HepG2 (cell line): ENCODE results near the gene BAG5. TPM values are rescaled to one million over a fixed set of nuclear protein-coding genes. Genes with fewer than 3 reads are reported as not detected.

Experiments
- AGO1 ChIP-seq: fragments of 200-400 bp; formaldehyde crosslinking; IDR thresholded peaks from 2 replicates; pipeline ENCODE4 v1.6.1; 2017; ENCODE audit warnings: mild to moderate bottlenecking, low read depth, low read length, moderate library complexity; ENCODE audit not compliant: poor library complexity, severe bottlenecking
- AKAP8 ChIP-seq: sonication (generic); formaldehyde crosslinking; IDR thresholded peaks from 2 replicates; pipeline ENCODE4 v1.5.1; 2020; ENCODE audit warnings: mild to moderate bottlenecking, missing genetic modification reagents
- CEBPB ChIP-seq: IDR thresholded peaks from 2 replicates; pipeline ENCODE4 v1.6.1; 2011; ENCODE audit warnings: low read depth, low read length, improper control_type of control experiment, borderline replicate concordance
- FOXA3 ChIP-seq: IDR thresholded peaks from 2 replicates; pipeline ENCODE4 v1.6.1; 2016; ENCODE audit warnings: missing genetic modification reagents, missing compliant biosample characterization
- FOXC1 ChIP-seq: sonication (generic); formaldehyde crosslinking; IDR thresholded peaks from 2 replicates; pipeline ENCODE4 v1.8.0; 2022; ENCODE audit warnings: mild to moderate bottlenecking, missing genetic modification reagents, borderline replicate concordance
- GABPA ChIP-seq, 2 experiments: IDR thresholded peaks; 2 replicates each; pipeline ENCODE4 v1.6.1; 2011 to 2016; ENCODE audit warnings: low read depth in 2 of 2, low read length in 1 of 2, missing biosample characterization in 1 of 2, missing genetic modification characterization in 1 of 2
- IRF9 ChIP-seq: sonication (generic); formaldehyde crosslinking; IDR thresholded peaks from 2 replicates; pipeline ENCODE4 v1.8.0; 2022; ENCODE audit warnings: missing genetic modification reagents, mild to moderate bottlenecking, borderline replicate concordance
- KDM5B ChIP-seq: sonication (generic); formaldehyde crosslinking; IDR thresholded peaks from 2 replicates; pipeline ENCODE4 v1.4.0; 2020; ENCODE audit warnings: missing genetic modification reagents, mild to moderate bottlenecking, borderline replicate concordance
- MED13 ChIP-seq: sonication (generic); formaldehyde crosslinking; IDR thresholded peaks from 2 replicates; pipeline ENCODE4 v1.5.0; 2020; ENCODE audit warnings: missing genetic modification reagents
- NFRKB ChIP-seq: fragments of 450-650 bp; IDR thresholded peaks from 2 replicates; pipeline ENCODE4 v1.6.1; 2017
- SATB2 ChIP-seq: sonication (generic); formaldehyde crosslinking; IDR thresholded peaks from 2 replicates; pipeline ENCODE4 v1.5.0; 2020; ENCODE audit warnings: missing genetic modification reagents
- SKI ChIP-seq: fragments of 450-650 bp; IDR thresholded peaks from one replicate; pipeline ENCODE4 v1.6.1; 2018; ENCODE audit warnings: mild to moderate bottlenecking; ENCODE audit not compliant: partially characterized antibody
- TAF15 ChIP-seq: fragments of 200-400 bp; formaldehyde crosslinking; IDR thresholded peaks from one replicate; pipeline ENCODE4 v1.6.1; 2018; ENCODE audit warnings: mild to moderate bottlenecking, low read depth, low read length; ENCODE audit not compliant: poor library complexity, severe bottlenecking
- TSC22D2 ChIP-seq: sonication (generic); formaldehyde crosslinking; IDR thresholded peaks from 2 replicates; pipeline ENCODE4 v1.5.1; 2020; ENCODE audit warnings: missing genetic modification reagents, mild to moderate bottlenecking, borderline replicate concordance
- ZC3H13 ChIP-seq: sonication (generic); formaldehyde crosslinking; IDR thresholded peaks from 2 replicates; pipeline ENCODE4 v1.8.1; 2023; ENCODE audit warnings: mild to moderate bottlenecking, missing genetic modification reagents, moderate library complexity
- ZFP91 ChIP-seq: sonication (generic); formaldehyde crosslinking; IDR thresholded peaks from 2 replicates; pipeline ENCODE4 v1.9.0; 2022; ENCODE audit warnings: missing genetic modification reagents, mild to moderate bottlenecking, borderline replicate concordance
- ZHX1 ChIP-seq: sonication (generic); formaldehyde crosslinking; IDR thresholded peaks from 2 replicates; pipeline ENCODE4 v1.8.1; 2022; ENCODE audit warnings: low read depth, mild to moderate bottlenecking, missing genetic modification reagents
- ZIK1 ChIP-seq: sonication (generic); formaldehyde crosslinking; IDR thresholded peaks from 2 replicates; pipeline ENCODE4 v1.5.0; 2020; ENCODE audit warnings: mild to moderate bottlenecking, low read depth, missing genetic modification reagents, borderline replicate concordance
- ZNF224 ChIP-seq: sonication (generic); formaldehyde crosslinking; IDR thresholded peaks from 2 replicates; pipeline ENCODE4 v1.5.0; 2020; ENCODE audit warnings: mild to moderate bottlenecking, missing genetic modification reagents
- ZNF234 ChIP-seq: sonication (generic); formaldehyde crosslinking; conservative IDR thresholded peaks from 2 replicates; pipeline ENCODE4 v1.5.1; 2020; ENCODE audit warnings: mild to moderate bottlenecking, missing genetic modification reagents
- ZNF263 ChIP-seq: sonication (generic); formaldehyde crosslinking; IDR thresholded peaks from 2 replicates; pipeline ENCODE4 v1.4.0; 2020; ENCODE audit warnings: missing genetic modification reagents
- ZNF335 ChIP-seq: sonication (generic); formaldehyde crosslinking; IDR thresholded peaks from 2 replicates; pipeline ENCODE4 v1.4.0; 2020; ENCODE audit warnings: missing genetic modification reagents
- ZNF577 ChIP-seq: sonication (generic); formaldehyde crosslinking; IDR thresholded peaks from 2 replicates; pipeline ENCODE4 v1.4.0; 2020; ENCODE audit warnings: mild to moderate bottlenecking, low read depth, missing genetic modification reagents, borderline replicate concordance
- ZNF605 ChIP-seq: sonication (generic); formaldehyde crosslinking; IDR thresholded peaks from 2 replicates; pipeline ENCODE4 v1.8.0; 2022; ENCODE audit warnings: mild to moderate bottlenecking, missing genetic modification reagents
- ZNF674 ChIP-seq: sonication (generic); formaldehyde crosslinking; IDR thresholded peaks from 2 replicates; pipeline ENCODE4 v1.5.0; 2020; ENCODE audit warnings: low read depth, mild to moderate bottlenecking, missing genetic modification reagents
- ZNF780A ChIP-seq: sonication (generic); formaldehyde crosslinking; IDR thresholded peaks from 2 replicates; pipeline ENCODE4 v1.8.0; 2022; ENCODE audit warnings: mild to moderate bottlenecking, missing genetic modification reagents, moderate library complexity
- polyA plus RNA-seq, 8 experiments: library from polyadenylated mRNA; depleted of rRNA in 3 of 8; stranded (reverse) in 7 of 8; unstranded in 1 of 8; fragments of >200 nt; fragmentation: Illumina TruSeq in 4 of 8; extraction: Trizol in 4 of 8; gene quantifications; 2 replicates each; pipeline versions ENCODE4 v1.2.1 to v1.2.3, GENCODE V29; 2011 to 2016; ENCODE audit warnings: low read depth in 4 of 8, missing spikeins in 1 of 8, mixed read lengths in 1 of 8; ENCODE audit not compliant: insufficient read depth in 1 of 8
- total RNA-seq, 5 experiments: library from RNA; depleted of rRNA; stranded (reverse); fragments of >200 nt; fragmentation: Illumina TruSeq; extraction: Trizol; gene quantifications; 2 replicates each; pipeline ENCODE4 v1.2.3, GENCODE V29; 2016; ENCODE audit warnings: low read depth in 1 of 5

The BAG5 gene
- total and polyA plus RNA-seq, 2 of the 13 experiments (the other 11 are each of a cell fraction or from before 2014, with no cell fraction given): 3.5 to 21.0 TPM

DNA sequence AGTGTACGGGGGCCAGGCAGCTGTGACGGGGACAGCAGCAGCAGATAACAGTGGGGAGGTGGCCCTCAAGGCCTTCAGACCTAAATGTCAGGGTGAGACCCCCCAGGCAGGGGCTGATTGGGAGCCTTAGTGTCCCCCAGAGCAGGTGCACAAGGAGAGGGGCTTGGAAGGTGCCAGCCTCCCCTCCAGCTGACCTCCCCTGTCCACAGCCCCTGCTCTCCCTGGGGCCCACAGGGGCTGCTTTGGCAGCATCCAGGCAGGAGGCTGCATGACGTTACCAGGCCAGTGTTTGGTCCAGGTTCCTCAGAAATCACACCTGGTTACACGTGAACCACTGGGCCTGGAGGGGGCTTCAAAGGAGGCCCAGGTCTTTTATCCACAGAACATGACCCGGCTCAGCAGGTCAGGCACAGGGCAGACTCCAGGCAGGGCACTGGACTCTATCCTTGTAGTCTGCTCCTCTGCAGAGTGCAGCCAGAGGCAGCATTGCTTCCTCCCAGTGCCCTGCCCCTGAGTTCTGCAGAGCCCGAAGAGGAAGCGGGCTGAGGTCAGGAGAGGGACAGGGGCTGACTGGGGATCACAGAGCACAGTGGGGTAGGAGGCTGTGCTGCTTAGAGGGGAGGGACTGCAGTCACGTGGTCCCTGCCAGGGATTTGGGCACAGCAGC is 36.1 kb downstream of the BAG5 start (continued):
- TF ChIP-seq ZC3H13 (CRISPR knock-in tag): 0 out of 2 replicates have a peak, but pooled peaks have one; percentile 34
- 0 out of 2 replicates have a peak, but pooled peaks have one; percentile 63 for TF ChIP-seq ZNF263 (CRISPR knock-in tag)
- TF ChIP-seq TSC22D2: no peak
- TF ChIP-seq KDM5B (CRISPR knock-in tag): no peak
- no peak for TF ChIP-seq ZNF780A (CRISPR knock-in tag)
- TF ChIP-seq IRF9 (CRISPR knock-in tag): no peak
- no peak for TF ChIP-seq ZNF234 (CRISPR knock-in tag)
- TF ChIP-seq ZHX1 (CRISPR knock-in tag): no peak
- no peak for TF ChIP-seq AGO1
- TF ChIP-seq FOXA3: no peak
- TF ChIP-seq CEBPB: no peak
- TF ChIP-seq MED13 (CRISPR knock-in tag): no peak
- TF ChIP-seq ZNF577 (CRISPR knock-in tag): no peak
- TF ChIP-seq GABPA (IDR thresholded peaks at IDR 0.05; ENCODE audit: low read depth, low read length): no peak
- TF ChIP-seq GABPA (CRISPR knock-in tag; IDR thresholded peaks at IDR 0.05; ENCODE audit: low read depth): no peak
- no peak for TF ChIP-seq AKAP8 (CRISPR knock-in tag)
- no peak for TF ChIP-seq SKI
- no peak for TF ChIP-seq ZNF605 (CRISPR knock-in tag)
- no peak for TF ChIP-seq TAF15
- no peak for TF ChIP-seq FOXC1 (CRISPR knock-in tag)
- no peak for TF ChIP-seq ZNF335
- TF ChIP-seq ZIK1 (CRISPR knock-in tag): no peak
- TF ChIP-seq SATB2 (CRISPR knock-in tag): no peak
- no peak for TF ChIP-seq ZNF674
- no peak for TF ChIP-seq ZNF224 (CRISPR knock-in tag)
- TF ChIP-seq ZFP91 (CRISPR knock-in tag): peak; percentile 64; the same call in 1 of the 2 replicates
- TF ChIP-seq NFRKB: no peak
